ENCODE results near the gene PPM1N. TPM values are rescaled to one million over a fixed set of nuclear protein-coding genes. Genes with fewer than 3 reads are reported as not detected.

PPM1N gene
- total and polyA plus RNA-seq, 2 of the 4 experiments (the other 2 are of a cell fraction) = 0.90 to 1.6 TPM

GRCh38 chr19:45515081-45515624, 16.9 kb downstream of the PPM1N start:
- H4K20me1 ChIP-seq (ENCODE audit: insufficient read depth, low read length) = peaks cover 90% of the 10 kb centered on the region
- no peak overlapping the region for H3K18ac ChIP-seq (ENCODE audit: low read depth, low read length)
- dilution Hi-C loops (cut with HindIII; ENCODE audit: low sequenced_read_pairs, unreplicated experiment) (no loop called here), in situ Hi-C loops (cut with MboI; ENCODE audit: low sequenced_read_pairs) (no loop called here), intact Hi-C loops (cut with micrococcal nuclease) (no loop called here)
- no peak overlapping the region for H3K9ac ChIP-seq (ENCODE audit: low read depth, low read length)
- no peak overlapping the region for H3K4ac ChIP-seq (ENCODE audit: low read depth, low read length)
- peaks cover 8 to 71% of the 10 kb centered on the region in 2 experiments for H3K79me1 ChIP-seq (ENCODE audit: low read depth in 1 of 2, low read length in 2 of 2)
- no TSS peak for BruUV-seq (replicated peaks)
- no peak overlapping the region for H2AFZ ChIP-seq (replicated peaks; ENCODE audit: low read length, poor library complexity)
- ATAC-seq (ENCODE audit: low read depth) (no peak), DNase-seq (no peak)
- no peak overlapping the region for H2AK9ac ChIP-seq (replicated peaks; ENCODE audit: low read depth, low read length, poor library complexity)
- no peak overlapping the region for H3K56ac ChIP-seq (ENCODE audit: extremely low read depth, insufficient read depth, low read length)
- H2BK120ac ChIP-seq (ENCODE audit: low read depth, low read length) = no peak overlapping the region
- H3K23ac ChIP-seq (ENCODE audit: low read depth, low read length) = no peak overlapping the region
- H3K27ac ChIP-seq (ENCODE audit: insufficient read depth, low read length) = no peak overlapping the region; the same call in 1 of the 2 replicates
- H2BK20ac ChIP-seq (ENCODE audit: low read depth, low read length) = no peak overlapping the region
- no peak overlapping the region for H2BK5ac ChIP-seq (ENCODE audit: low read depth, low read length, poor library complexity, severe bottlenecking)
- H3K36me3 ChIP-seq (ENCODE audit: control insufficient read depth, insufficient read depth, low read length) = peaks cover 36% of the 10 kb centered on the region
- H3K4me3 ChIP-seq (ENCODE audit: insufficient read depth, low read depth, low read length) = no peak overlapping the region
- no peaks in the 10 kb centered on the region for H3K27me3 ChIP-seq (ENCODE audit: control insufficient read depth, insufficient read depth, low read length)
- peaks cover 6% of the 10 kb centered on the region; the same call in 1 of the 2 replicates for H3K9me1 ChIP-seq (ENCODE audit: insufficient read depth, low read length)
- no peak overlapping the region for H4K8ac ChIP-seq (ENCODE audit: low read depth in 2 of 2, low read length in 2 of 2)
- CTCF ChIA-PET = no interaction called here
- no peak for TF ChIP-seq SMC3 (IDR thresholded peaks at IDR 0.05; ENCODE audit: low read depth, low read length)
- TF ChIP-seq, protein P1, sequence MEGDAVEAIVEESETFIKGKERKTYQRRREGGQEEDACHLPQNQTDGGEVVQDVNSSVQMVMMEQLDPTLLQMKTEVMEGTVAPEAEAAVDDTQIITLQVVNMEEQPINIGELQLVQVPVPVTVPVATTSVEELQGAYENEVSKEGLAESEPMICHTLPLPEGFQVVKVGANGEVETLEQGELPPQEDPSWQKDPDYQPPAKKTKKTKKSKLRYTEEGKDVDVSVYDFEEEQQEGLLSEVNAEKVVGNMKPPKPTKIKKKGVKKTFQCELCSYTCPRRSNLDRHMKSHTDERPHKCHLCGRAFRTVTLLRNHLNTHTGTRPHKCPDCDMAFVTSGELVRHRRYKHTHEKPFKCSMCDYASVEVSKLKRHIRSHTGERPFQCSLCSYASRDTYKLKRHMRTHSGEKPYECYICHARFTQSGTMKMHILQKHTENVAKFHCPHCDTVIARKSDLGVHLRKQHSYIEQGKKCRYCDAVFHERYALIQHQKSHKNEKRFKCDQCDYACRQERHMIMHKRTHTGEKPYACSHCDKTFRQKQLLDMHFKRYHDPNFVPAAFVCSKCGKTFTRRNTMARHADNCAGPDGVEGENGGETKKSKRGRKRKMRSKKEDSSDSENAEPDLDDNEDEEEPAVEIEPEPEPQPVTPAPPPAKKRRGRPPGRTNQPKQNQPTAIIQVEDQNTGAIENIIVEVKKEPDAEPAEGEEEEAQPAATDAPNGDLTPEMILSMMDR (conservative IDR thresholded peaks at IDR 0.05; ENCODE audit: low read depth, low read length) = no peak
- no peak for TF ChIP-seq CEBPB (IDR thresholded peaks at IDR 0.05; ENCODE audit: low read depth, low read length)
- no peak for TF ChIP-seq FOS (IDR thresholded peaks at IDR 0.05; ENCODE audit: low read depth, low read length)
- TF ChIP-seq POLR2A (IDR thresholded peaks at IDR 0.05; ENCODE audit: low read depth, low read length) = no peak
- no peak for TF ChIP-seq MXI1 (IDR thresholded peaks at IDR 0.05; ENCODE audit: borderline replicate concordance, low read depth, low read length)
- no peak for TF ChIP-seq MAZ (IDR thresholded peaks at IDR 0.05; ENCODE audit: borderline replicate concordance, low read depth, low read length)
- no peak for TF ChIP-seq RFX5 (IDR thresholded peaks at IDR 0.05; ENCODE audit: low read depth, low read length)
- TF ChIP-seq MAFK (IDR thresholded peaks at IDR 0.05; ENCODE audit: low read depth, low read length) = no peak
- TF ChIP-seq CHD1 (IDR thresholded peaks at IDR 0.05; ENCODE audit: low read depth, low read length) = no peak
- TF ChIP-seq, protein P2, sequence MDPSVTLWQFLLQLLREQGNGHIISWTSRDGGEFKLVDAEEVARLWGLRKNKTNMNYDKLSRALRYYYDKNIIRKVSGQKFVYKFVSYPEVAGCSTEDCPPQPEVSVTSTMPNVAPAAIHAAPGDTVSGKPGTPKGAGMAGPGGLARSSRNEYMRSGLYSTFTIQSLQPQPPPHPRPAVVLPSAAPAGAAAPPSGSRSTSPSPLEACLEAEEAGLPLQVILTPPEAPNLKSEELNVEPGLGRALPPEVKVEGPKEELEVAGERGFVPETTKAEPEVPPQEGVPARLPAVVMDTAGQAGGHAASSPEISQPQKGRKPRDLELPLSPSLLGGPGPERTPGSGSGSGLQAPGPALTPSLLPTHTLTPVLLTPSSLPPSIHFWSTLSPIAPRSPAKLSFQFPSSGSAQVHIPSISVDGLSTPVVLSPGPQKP (IDR thresholded peaks at IDR 0.05; ENCODE audit: borderline replicate concordance, low read depth, low read length) = no peak
- TF ChIP-seq NFE2L2 (IDR thresholded peaks at IDR 0.05; ENCODE audit: low read depth, low read length) = no peak
- TF ChIP-seq RCOR1 (IDR thresholded peaks at IDR 0.05; ENCODE audit: insufficient replicate concordance, low read length) = no peak
- no peak for TF ChIP-seq BHLHE40 (IDR thresholded peaks at IDR 0.05; ENCODE audit: low read depth, low read length)
- TF ChIP-seq USF2 (IDR thresholded peaks at IDR 0.05; ENCODE audit: low read depth, low read length) = no peak
- no peak for TF ChIP-seq RAD21 (IDR thresholded peaks at IDR 0.05; ENCODE audit: low read length)
- no peak overlapping the region for H3K4me2 ChIP-seq (ENCODE audit: low read depth, low read length)
- H4K5ac ChIP-seq (ENCODE audit: low read depth, low read length) = no peak overlapping the region
- H3K9me3 ChIP-seq (ENCODE audit: control insufficient read depth, insufficient read depth, low read length) = no peaks in the 10 kb centered on the region
- no peak overlapping the region for H2AK5ac ChIP-seq (ENCODE audit: low read depth, low read length)
- WGBS, 2 experiments (ENCODE audit: extremely low coverage in 2 of 2, insufficient read length in 1 of 2) = 100% methylated on average over 3 of the region's 10 CpGs; no CpG with 5 or more reads in 1 of the 2 experiments
- H4K91ac ChIP-seq (ENCODE audit: insufficient read depth, low read depth, low read length) = no peak overlapping the region
- H3K14ac ChIP-seq (replicated peaks; ENCODE audit: low read depth, low read length) = no peak overlapping the region
- POLR2A ChIA-PET (ENCODE audit: unreplicated experiment) = no interaction called here
- 0 out of 2 replicates have a peak, but pooled peaks cover 5% of the 10 kb centered on the region for H3K4me1 ChIP-seq (ENCODE audit: control insufficient read depth, insufficient read depth, low read length)
- no peak overlapping the region for H2BK15ac ChIP-seq (ENCODE audit: low read depth, low read length)
